GM18907 (cell line): ENCODE results near the gene MRPL27.

Experiments
- ATAC-seq: cut with Tn5 transposase; IDR thresholded peaks from one replicate; pipeline ENCODE4 v1.9.1; 2021; ENCODE audit warnings: mild to moderate bottlenecking, moderate library complexity; ENCODE audit not compliant: unreplicated experiment

Gene MRPL27

GRCh38 chr17:50319306-50320004 is 53.5 kb downstream of the MRPL27 start:
- ATAC-seq: no peak

- ATAC-seq: no peak
Measured at GRCh38 chr17:50318501-50319285, 54.3 kb downstream of the MRPL27 start.
